GM21737 (cell line): Measurements from ENCODE around the gene PIH1D1.

Experiments
- ATAC-seq: cut with Tn5 transposase; IDR thresholded peaks from one replicate; pipeline ENCODE4 v1.9.1; 2021; ENCODE audit warnings: mild to moderate bottlenecking, moderate library complexity; ENCODE audit not compliant: unreplicated experiment

The PIH1D1 gene

DNA sequence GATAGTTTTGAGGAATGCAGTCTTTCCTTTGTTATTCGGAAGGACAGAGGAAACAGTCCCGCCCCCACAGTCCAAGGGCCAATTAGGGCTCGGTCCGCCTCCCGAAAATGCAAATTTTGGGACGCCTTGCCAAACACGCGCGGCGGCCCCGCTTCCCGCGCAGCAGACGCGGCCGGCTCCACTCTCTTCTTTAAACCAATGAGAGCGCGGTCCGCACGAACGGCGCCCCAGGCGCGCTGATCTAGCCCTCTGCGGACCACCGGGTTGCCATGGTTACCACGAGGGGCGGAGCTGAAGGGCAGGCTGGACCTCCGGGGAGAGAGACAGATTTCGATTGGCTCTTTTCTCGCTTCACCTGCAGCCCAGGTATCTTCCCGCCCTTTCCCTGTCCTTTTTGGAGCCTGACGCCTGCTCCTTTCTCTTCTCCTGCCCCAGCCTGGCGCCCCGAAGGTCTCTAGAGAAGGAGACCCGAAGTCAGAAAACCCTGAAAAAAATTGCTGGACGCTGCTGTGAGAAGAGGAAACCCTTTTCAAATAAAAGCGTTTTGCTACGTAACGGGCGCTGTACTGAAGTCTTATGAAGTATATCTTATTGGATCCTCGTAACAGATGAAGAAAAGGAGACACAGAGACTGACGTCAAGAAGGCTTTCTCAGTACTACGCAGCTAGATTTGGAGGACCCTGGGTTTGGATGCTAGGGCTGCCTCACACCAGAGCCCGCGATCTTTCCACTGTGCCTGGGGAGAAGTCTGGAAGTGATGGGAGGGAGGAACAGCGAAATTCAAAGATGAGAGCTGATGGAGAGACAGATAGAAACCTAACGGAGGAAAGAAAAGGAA, 30.4 kb downstream of the PIH1D1 start:
- no peak for ATAC-seq

- ATAC-seq: no peak
Measured at GRCh38 chr19:49420227-49420626, 31.4 kb downstream of the PIH1D1 start.

DNA sequence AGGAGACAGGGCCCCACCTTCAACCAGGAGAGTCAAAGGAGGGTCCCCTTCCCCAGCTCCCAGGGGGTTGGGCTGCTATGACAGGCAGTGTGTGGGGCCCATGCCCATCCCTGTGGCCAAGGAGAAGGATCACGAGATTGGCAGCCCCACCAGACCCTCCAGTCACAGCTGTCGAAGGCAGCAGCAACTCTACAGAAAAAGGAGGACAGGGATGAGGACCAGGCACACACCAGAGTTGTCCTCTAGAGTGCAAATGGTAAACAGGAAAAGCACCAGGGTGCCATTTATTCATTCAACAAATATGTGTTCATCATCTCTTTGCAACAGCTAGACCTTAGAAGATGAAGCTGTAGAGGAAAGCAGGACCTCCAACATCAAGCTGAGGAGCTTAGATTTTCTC, 32.4 kb downstream of the PIH1D1 start:
- ATAC-seq: no peak

DNA sequence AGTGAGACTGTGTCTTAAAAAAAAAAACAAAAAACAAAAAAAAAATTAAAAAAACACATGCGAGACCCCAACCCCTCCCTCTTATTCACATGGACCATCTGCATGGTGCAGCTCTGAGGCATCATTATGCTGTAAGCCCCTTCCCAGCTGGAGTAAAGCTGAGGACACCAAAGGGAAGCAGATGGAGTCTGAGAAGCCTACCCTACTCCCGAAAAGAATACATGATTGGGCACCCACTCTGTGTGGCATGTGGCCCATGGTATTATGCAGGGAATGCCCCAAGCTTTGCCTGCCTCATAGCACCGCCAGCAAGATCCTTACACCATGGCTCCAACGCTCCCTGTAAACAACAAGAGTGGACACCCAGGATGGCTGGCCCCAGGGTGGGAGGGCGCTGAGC, 33.1 kb downstream of the PIH1D1 start:
- ATAC-seq: no peak

GRCh38 chr19:49417088-49417487, 34.5 kb downstream of the PIH1D1 start:
- ATAC-seq: no peak

DNA sequence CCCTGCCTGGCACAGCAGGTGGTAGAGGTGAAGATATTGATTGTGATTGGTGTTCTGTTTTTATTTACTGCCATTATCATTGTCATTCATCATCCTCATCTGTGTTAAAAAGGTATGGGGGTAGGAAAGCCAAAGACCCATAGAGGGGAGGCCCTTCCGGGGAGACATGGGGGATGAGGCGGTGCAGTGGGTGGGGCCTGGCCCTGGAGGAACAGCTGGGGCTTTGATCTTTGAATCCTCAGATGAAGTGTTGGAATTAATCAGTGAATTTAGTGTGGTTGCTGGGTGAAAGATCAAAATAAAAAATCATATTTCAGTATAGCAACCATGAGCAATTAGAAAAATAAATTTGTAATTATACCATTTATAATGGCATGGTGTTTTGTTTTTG, 35.8 kb downstream of the PIH1D1 start:
- no peak for ATAC-seq

GRCh38 chr19:49415102-49415809, 36.4 kb downstream of the PIH1D1 start:
- ATAC-seq: no peak

DNA sequence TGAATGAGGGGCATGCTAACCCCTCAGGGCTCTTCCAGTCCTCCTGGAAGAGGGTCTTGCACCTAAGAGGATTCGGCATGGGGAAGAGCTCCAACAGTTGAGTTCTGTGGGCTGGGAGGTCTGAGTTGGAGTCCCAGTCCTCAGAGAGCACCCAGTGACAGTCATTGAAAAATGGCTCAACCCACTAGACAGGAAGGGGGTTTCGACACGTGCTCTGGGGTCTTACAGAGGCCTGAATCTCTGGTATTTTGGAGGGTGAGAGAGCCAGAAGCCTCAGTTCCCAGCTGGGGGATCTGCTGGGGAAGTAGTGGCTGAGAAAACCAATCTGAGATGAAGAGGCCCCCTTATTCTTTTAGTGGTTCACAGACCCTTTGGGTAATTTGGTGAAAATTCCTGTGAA, 37.4 kb downstream of the PIH1D1 start:
- ATAC-seq: no peak

DNA sequence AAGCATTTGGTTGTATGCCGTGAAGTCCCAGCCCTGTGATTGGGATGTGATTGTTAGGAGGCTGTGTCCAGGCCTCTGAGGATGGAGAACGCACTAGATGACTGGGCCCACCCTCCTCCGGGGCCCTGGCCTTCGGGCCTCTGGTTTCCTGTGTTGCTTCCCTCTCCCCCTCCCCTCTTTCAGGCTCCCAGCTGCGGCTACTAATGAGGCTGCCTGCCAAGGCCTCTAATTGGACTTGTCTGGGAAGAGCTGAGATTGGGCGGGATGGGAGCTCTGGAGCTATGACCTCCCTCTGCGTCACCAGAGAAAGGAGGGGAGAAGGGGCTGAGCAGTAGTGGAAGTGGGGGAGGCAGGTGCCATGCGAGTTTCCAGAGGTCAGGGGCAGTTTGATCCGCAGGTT, 38.3 kb downstream of the PIH1D1 start:
- ATAC-seq: no peak

DNA sequence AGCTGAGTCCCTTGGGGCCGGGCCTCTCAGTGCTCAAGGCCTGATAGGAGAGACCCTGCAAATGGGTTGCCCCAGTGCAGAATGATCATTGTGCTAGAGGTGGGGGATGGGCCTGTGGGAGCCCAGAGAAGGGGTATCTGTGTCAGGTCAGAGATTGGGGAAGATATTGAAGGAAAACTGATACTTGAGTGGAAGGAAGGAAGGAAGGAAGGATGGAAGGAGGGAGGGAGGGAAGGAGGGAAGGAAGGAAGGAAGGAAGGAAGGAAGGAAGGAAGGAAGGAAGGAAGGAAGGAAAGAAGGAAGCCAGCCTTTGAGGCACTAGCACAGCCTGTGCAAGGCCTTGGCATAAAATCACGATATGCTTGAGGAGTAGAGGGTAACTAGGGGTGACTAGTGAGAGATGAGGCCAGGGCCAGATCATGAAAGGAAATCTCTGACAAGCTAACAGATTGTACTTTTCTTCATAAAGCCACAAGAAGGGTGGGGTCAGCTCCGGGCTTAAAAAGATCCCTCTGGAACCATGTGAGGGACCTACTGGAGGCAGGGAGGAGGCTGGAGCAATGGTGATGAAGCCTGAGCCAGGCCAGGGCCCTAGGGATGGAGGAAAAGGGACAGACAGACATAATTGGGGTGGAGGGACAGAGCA, 39.8 kb downstream of the PIH1D1 start:
- ATAC-seq: no peak

- ATAC-seq: no peak
Measured at GRCh38 chr19:49409441-49410029, 42.1 kb downstream of the PIH1D1 start.

DNA sequence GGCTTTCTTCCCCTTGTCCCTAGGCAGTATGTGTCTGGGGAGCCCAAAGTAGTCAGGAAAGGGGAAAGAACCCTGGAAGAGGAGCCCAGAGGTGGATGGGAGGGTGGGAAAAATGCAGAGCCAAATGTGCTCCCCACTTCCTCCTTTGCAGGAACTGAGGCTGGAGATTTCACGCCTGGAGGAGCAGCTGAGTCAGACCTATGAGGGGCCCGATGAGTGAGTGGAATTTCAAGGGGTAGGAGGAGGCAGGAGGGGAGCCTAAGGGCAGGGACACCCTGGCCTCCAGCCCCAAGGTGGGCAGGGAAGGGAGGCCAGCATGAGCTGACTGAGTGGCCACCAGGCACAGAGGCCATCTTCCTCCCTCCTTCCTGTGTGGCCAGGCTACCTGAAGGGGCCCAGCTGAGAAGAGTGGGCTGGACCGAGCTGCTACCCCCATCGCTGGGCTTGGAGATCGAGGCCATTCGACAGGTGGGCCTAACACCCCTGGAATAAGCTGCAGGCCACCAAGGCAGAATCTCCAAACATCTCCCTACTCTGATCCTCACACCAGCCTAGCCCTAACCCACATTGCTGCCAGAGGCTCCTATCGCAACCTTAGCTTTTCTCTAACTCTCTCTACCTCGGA, 42.7 kb downstream of the PIH1D1 start:
- ATAC-seq: no peak

GRCh38 chr19:49407482-49408015, 44.1 kb downstream of the PIH1D1 start:
- no peak for ATAC-seq

DNA sequence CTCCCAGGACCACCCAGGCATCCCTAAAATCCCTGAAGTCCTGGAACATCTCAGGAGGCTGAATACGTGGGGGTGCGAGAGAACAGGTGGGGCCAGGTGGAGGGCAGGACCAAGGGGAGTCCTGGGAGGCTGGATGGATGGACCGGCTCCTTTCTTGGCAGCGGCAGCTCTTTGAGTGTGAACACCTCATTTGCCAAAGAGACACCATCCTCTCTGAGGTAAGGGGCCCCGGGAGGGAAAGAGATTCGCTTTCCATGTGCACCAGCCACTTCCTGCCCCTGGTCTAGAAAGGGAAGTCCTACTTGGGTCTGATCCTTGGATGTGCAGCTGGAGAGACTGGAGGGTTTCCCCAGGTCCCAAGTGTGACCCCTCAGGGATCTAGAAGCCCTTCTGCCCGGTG, 44.5 kb downstream of the PIH1D1 start:
- no peak for ATAC-seq

GRCh38 chr19:49403404-49404187, 48.0 kb downstream of the PIH1D1 start:
- ATAC-seq: no peak

GRCh38 chr19:49400029-49400428, 51.6 kb downstream of the PIH1D1 start:
- no peak for ATAC-seq

GRCh38 chr19:49398931-49399330, 52.7 kb downstream of the PIH1D1 start:
- no peak for ATAC-seq

GRCh38 chr19:49398001-49398615, 53.5 kb downstream of the PIH1D1 start:
- ATAC-seq: no peak

DNA sequence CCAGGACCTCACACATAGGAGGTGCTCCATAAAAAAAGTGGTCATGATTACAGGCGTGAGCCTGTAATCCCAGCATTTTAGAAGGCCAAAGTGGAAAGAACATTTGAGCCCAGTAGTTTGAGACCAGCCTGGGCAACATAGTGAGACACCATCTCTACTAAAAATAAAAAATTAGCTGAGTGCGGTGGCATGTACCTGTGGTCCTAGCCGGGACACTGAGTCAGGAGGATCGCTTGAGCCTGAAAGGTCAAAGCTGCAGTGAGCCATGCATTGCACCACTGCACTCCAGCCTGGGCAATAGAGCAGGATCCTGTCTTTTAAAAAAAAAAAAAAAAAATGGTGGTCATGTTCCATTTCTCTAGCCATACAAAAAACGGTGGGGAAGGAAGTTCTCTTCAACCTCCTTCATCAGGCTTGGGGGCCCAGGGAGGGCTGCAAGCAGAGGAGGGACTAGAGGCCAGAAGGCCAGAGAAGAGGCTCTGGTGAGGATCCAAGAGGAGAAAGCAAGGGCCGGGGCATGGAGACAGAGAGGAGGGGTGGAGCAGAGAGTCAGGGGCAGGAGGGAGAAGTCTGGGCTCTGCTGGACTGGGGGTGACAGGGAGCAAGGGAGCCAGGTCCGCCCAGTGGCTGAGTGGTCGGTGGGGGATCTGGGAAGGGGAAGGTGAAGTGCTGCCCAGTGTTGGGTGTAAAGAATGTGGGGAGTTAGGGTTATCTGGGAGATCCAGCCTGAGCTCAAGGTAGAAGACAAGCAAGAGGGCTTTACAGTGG, 54.7 kb downstream of the PIH1D1 start:
- ATAC-seq: no peak
